Endothelial cell of umbilical vein (primary cell): ENCODE measurements around the gene TRABD2A. TPM values are rescaled to one million over a fixed set of nuclear protein-coding genes. Genes with fewer than 3 reads are reported as not detected.

Source experiments
- BruUV-seq: library from RNA; stranded (reverse); fragments of 400-500 nt; replicated peaks from 2 replicates; lab custom pipeline; 2021; lab: Mats Ljungman, UMichigan
- CTCF ChIA-PET: fragments of 300-600, 350-600 bp; sonication (Branson Sonifier 250); formaldehyde crosslinking; loops from one replicate; lab custom pipeline; 2021; ENCODE audit warnings: antibody characterized with exemption, inconsistent platforms; lab: Charles Lee
- POLR2A ChIA-PET: fragments of 300-600, 350-600 bp; sonication (Branson Sonifier 250); formaldehyde crosslinking; loops from one replicate; lab custom pipeline; 2021; ENCODE audit warnings: antibody characterized with exemption, inconsistent platforms; lab: Charles Lee
- DNase-seq: peaks from one replicate; pipeline ENCODE4 v3.0.0-alpha.2; 2011; ENCODE audit warnings: low read depth, low spot score
- FAIRE-seq: peaks from 2 replicates; lab custom pipeline; 2011; peaks lifted over from hg19 to GRCh38; lab: Jason Lieb, UNC
- H2AFZ ChIP-seq: 2 replicates; pipeline ENCODE4 v1.6.0; 2012; ENCODE audit warnings: low read depth, low read length, control low read depth, inconsistent platforms
- H3K27ac ChIP-seq: 2 replicates; pipeline ENCODE4 v1.5.1; 2011; ENCODE audit warnings: low read depth, mild to moderate bottlenecking, control low read depth, low read length, moderate library complexity; ENCODE audit not compliant: insufficient read depth
- H3K27me3 ChIP-seq, 2 experiments: 2 replicates each; pipeline versions ENCODE4 v1.6.0 to v1.6.1; 2011; ENCODE audit warnings: low read length in 2 of 2, mixed read lengths in 1 of 2; ENCODE audit not compliant: control insufficient read depth in 2 of 2, insufficient read depth in 2 of 2
- H3K36me3 ChIP-seq, 2 experiments: 2 replicates in 1 of 2; 3 replicates in 1 of 2; pipeline ENCODE4 v1.5.1; 2011; ENCODE audit warnings: low read length in 2 of 2, mild to moderate bottlenecking in 1 of 2, moderate library complexity in 1 of 2; ENCODE audit not compliant: control insufficient read depth in 2 of 2, insufficient read depth in 2 of 2; ENCODE audit errors: extremely low read depth in 1 of 2
- H3K4me1 ChIP-seq: 3 replicates; pipeline ENCODE4 v1.5.1; 2011; ENCODE audit warnings: mild to moderate bottlenecking, low read length; ENCODE audit not compliant: control insufficient read depth, insufficient read depth; ENCODE audit errors: extremely low read depth
- H3K4me2 ChIP-seq: 2 replicates; pipeline ENCODE4 v1.6.1; 2011; ENCODE audit warnings: low read length, control low read depth, mixed read lengths; ENCODE audit not compliant: insufficient read depth
- H3K4me3 ChIP-seq, 3 experiments: fragments of 200-600 bp in 1 of 3; sonication (generic), shearing (Covaris generic) in 1 of 3; replicated peaks in 1 of 3; 2 replicates each; pipeline ENCODE4 v1.5.1; 2011 to 2016; ENCODE audit warnings: control low read depth in 3 of 3, low read length in 3 of 3, mild to moderate bottlenecking in 2 of 3, inconsistent platforms in 1 of 3, low read depth in 1 of 3, moderate library complexity in 1 of 3; ENCODE audit not compliant: insufficient read depth in 1 of 3
- H3K79me2 ChIP-seq: 2 replicates; pipeline ENCODE4 v1.6.0; 2012; ENCODE audit warnings: low read length, inconsistent platforms; ENCODE audit not compliant: control insufficient read depth, insufficient read depth
- H3K9ac ChIP-seq: replicated peaks from 2 replicates; pipeline ENCODE3; 2011; ENCODE audit warnings: low read length, control low read depth; ENCODE audit not compliant: insufficient read depth; ENCODE audit errors: extremely low read depth
- H3K9me1 ChIP-seq: replicated peaks from 3 replicates; pipeline ENCODE4 v1.6.0; 2011; ENCODE audit warnings: mild to moderate bottlenecking, low read length; ENCODE audit not compliant: control insufficient read depth, insufficient read depth; ENCODE audit errors: extremely low read depth
- H3K9me3 ChIP-seq: replicated peaks from 2 replicates; pipeline ENCODE4 v1.5.1; 2012; ENCODE audit warnings: low read length, inconsistent platforms; ENCODE audit not compliant: control insufficient read depth, insufficient read depth
- H4K20me1 ChIP-seq: replicated peaks from 2 replicates; pipeline ENCODE3; 2011; ENCODE audit warnings: mild to moderate bottlenecking, low read length; ENCODE audit not compliant: control insufficient read depth, insufficient read depth; ENCODE audit errors: extremely low read depth
- EZH2 ChIP-seq: IDR thresholded peaks from 2 replicates; pipeline ENCODE4 v1.6.1; 2012; ENCODE audit warnings: borderline replicate concordance, low read depth, mild to moderate bottlenecking, moderate library complexity, low read length, inconsistent platforms; ENCODE audit not compliant: severe bottlenecking
- FOS ChIP-seq: IDR thresholded peaks from 2 replicates; pipeline ENCODE4 v1.6.1; 2011; ENCODE audit warnings: mild to moderate bottlenecking, low read length, moderate library complexity, borderline replicate concordance; ENCODE audit not compliant: insufficient read depth
- GATA2 ChIP-seq: IDR thresholded peaks from 2 replicates; pipeline ENCODE4 v1.7.0; 2011; ENCODE audit warnings: low read depth, mild to moderate bottlenecking, moderate library complexity, mixed read lengths, low read length; ENCODE audit not compliant: insufficient read length, insufficient read depth
- JUN ChIP-seq: IDR thresholded peaks from 2 replicates; pipeline ENCODE4 v1.6.1; 2011; ENCODE audit warnings: borderline replicate concordance, low read depth; ENCODE audit not compliant: insufficient read length, insufficient read depth
- MAX ChIP-seq: IDR thresholded peaks from 2 replicates; pipeline ENCODE4 v1.6.1; 2011; ENCODE audit not compliant: insufficient read depth, insufficient read length
- MYC ChIP-seq: IDR thresholded peaks from one replicate; pipeline ENCODE4 v1.6.1; 2011; ENCODE audit warnings: mild to moderate bottlenecking, low read depth, low read length
- POLR2A ChIP-seq: IDR thresholded peaks from 2 replicates; pipeline ENCODE4 v1.6.1; 2012; ENCODE audit warnings: low read depth, mild to moderate bottlenecking, control low read depth, low read length
- POLR2AphosphoS5 ChIP-seq: IDR thresholded peaks from 2 replicates; pipeline ENCODE4 v1.6.1; 2012; ENCODE audit warnings: low read depth, mild to moderate bottlenecking, control low read depth, low read length, moderate library complexity; ENCODE audit not compliant: insufficient read depth
- dilution Hi-C: fragments of 300-500 bp; cut with MboI; formaldehyde crosslinking; loops from one replicate; pipeline ENCODE4 v1.15.0; 2019; ENCODE audit warnings: low sequenced_read_pairs; ENCODE audit not compliant: extremely low pct_ligation_motif_present
- intact Hi-C: fragments of 100-400 bp; cut with micrococcal nuclease; formaldehyde crosslinking; loops from one replicate; pipeline ENCODE4 v1.10.0; 2022
- polyA plus RNA-seq, 4 experiments: library from polyadenylated mRNA; depleted of rRNA in 3 of 4; stranded (reverse) in 3 of 4; unstranded in 1 of 4; fragments of >200 nt; gene quantifications; 2 replicates each; pipeline versions ENCODE4 v1.2.1 to v1.2.3, GENCODE V29; 2011 to 2012; ENCODE audit warnings: missing spikeins in 1 of 4
- total RNA-seq: library from RNA; stranded (reverse); gene quantifications from 2 replicates; pipeline ENCODE4 v1.2.3, GENCODE V29; 2021
- TF ChIP-seq, protein P1 (sequence below), 2 donors: IDR thresholded peaks; 1 replicate in 1 of 2; 2 replicates in 1 of 2; pipeline ENCODE4 v1.5.1; 2011; ENCODE audit warnings: low read length in 2 of 2, mild to moderate bottlenecking in 2 of 2, moderate library complexity in 2 of 2, control low read depth in 1 of 2, inconsistent platforms in 1 of 2, low read depth in 1 of 2; ENCODE audit not compliant: insufficient read depth in 1 of 2; ENCODE audit errors: extremely low read depth in 1 of 2

Gene TRABD2A
- total and polyA plus RNA-seq, 2 donors (not counting 3 experiments of a cell fraction or from before 2014, with no cell fraction given), result 1.0 to 1.8 TPM

DNA sequence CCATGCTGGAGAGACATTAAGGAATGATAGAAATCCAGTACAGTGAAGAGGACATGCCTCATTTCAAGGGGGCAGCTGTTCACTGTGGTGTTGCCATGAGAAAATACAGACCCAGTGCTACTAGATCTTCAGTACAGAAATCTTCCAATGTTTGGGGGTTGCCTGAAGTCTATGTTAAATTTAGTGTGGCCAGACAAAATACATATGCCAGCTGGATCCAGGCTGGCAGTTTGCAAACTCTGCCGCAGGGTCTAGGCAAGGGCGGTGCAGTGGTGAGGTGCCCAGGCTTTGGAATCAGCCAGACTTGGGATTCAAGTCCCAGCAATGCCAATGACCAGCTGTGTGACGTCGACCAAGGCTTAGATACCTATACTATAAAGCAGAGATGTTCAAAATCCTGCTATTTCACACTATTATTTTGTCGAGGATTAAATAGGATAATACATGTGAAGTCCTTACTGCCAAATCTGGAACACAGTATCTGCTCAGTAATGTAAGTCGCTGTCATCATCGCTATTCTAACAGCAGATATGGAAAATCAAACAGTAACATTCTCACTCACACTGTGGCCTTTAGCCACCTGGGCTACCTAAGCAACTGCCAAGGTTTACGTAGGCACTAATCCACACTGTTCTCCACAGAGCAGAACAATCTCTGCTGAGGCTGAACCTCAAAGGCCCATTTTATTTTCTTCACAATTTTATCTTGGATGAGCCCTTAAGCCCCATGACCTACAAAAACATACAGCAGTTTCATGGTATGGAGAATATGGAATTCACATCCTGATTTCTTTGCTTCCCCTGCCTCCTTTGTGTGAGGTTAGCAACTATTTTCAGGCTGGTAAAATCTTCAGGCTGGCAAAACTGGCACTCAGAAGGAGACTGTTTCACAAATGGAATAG is 18.7 kb upstream of the TRABD2A start:
- Histone ChIP-seq H3K36me3 (no peaks in the 10 kb centered on the region), H3K4me1 (peaks cover 22% of the 10 kb centered on the region), H3K27ac (no peak overlapping the region), H3K4me2 (no peak overlapping the region), H4K20me1 (no peaks in the 10 kb centered on the region), H3K9ac (no peak overlapping the region), H3K9me1 (no peaks in the 10 kb centered on the region), H3K4me3 (no peak overlapping the region), H3K27me3 (no peaks in the 10 kb centered on the region), H3K9me3 (no peaks in the 10 kb centered on the region), H2AFZ (no peak overlapping the region), H3K79me2 (no peaks in the 10 kb centered on the region)
- TF ChIP-seq EZH2 (no peak), JUN (no peak), POLR2AphosphoS5 (no peak), POLR2A (no peak), MAX (no peak)
- BruUV-seq, result no TSS peak
- DNase-seq (no peak), FAIRE-seq (no peak)
- CTCF ChIA-PET, result interaction anchor here (1.8 kb wide), 1 partner anchor 26 kb away, joined by 13 read pairs; no protein-coding TSS in a partner anchor
- dilution Hi-C loops, result no loop called here
- intact Hi-C loops, result no loop called here
- POLR2A ChIA-PET, result no interaction called here

GRCh38 chr2:84897773-84898172 is 16.9 kb upstream of the TRABD2A start:
- Histone ChIP-seq H3K27ac (no peak overlapping the region), H3K4me3 (no peak overlapping the region), H2AFZ (no peak overlapping the region), H3K9me3 (no peaks in the 10 kb centered on the region), H3K9ac (no peak overlapping the region), H3K79me2 (no peaks in the 10 kb centered on the region), H4K20me1 (no peaks in the 10 kb centered on the region), H3K9me1 (no peaks in the 10 kb centered on the region), H3K4me1 (peaks cover 21% of the 10 kb centered on the region), H3K27me3 (no peaks in the 10 kb centered on the region), H3K36me3 (no peaks in the 10 kb centered on the region), H3K4me2 (no peak overlapping the region)
- CTCF ChIA-PET, result interaction anchor here (0.9 to 1.8 kb wide), 3 partner anchors 9 to 28 kb away, joined by 3 to 13 read pairs (median 9); no protein-coding TSS in a partner anchor
- intact Hi-C loops (no loop called here), dilution Hi-C loops (no loop called here)
- no TSS peak for BruUV-seq
- DNase-seq (no peak), FAIRE-seq (no peak)
- TF ChIP-seq MAX (no peak), JUN (no peak), FOS (no peak), GATA2 (no peak), POLR2A (no peak), MYC (no peak), EZH2 (no peak), POLR2AphosphoS5 (no peak)
- TF ChIP-seq, protein P1, sequence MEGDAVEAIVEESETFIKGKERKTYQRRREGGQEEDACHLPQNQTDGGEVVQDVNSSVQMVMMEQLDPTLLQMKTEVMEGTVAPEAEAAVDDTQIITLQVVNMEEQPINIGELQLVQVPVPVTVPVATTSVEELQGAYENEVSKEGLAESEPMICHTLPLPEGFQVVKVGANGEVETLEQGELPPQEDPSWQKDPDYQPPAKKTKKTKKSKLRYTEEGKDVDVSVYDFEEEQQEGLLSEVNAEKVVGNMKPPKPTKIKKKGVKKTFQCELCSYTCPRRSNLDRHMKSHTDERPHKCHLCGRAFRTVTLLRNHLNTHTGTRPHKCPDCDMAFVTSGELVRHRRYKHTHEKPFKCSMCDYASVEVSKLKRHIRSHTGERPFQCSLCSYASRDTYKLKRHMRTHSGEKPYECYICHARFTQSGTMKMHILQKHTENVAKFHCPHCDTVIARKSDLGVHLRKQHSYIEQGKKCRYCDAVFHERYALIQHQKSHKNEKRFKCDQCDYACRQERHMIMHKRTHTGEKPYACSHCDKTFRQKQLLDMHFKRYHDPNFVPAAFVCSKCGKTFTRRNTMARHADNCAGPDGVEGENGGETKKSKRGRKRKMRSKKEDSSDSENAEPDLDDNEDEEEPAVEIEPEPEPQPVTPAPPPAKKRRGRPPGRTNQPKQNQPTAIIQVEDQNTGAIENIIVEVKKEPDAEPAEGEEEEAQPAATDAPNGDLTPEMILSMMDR (IDR thresholded peaks at IDR 0.05; ENCODE audit: extremely low read depth in 1 of 2, insufficient read depth in 1 of 2, low read depth in 1 of 2, low read length in 2 of 2), result no peak
- POLR2A ChIA-PET, result interaction anchor here (1.3 kb wide), 1 partner anchor 9 kb away, joined by 10 read pairs; no protein-coding TSS in a partner anchor
